Measurements from ENCODE around the gene SCAMP4. TPM values are rescaled to one million over a fixed set of nuclear protein-coding genes. Genes with fewer than 3 reads are reported as not detected.

SCAMP4 gene
- polyA plus RNA-seq, 1 of the 3 experiments (the other 2 are of a cell fraction): 30.0 TPM

DNA sequence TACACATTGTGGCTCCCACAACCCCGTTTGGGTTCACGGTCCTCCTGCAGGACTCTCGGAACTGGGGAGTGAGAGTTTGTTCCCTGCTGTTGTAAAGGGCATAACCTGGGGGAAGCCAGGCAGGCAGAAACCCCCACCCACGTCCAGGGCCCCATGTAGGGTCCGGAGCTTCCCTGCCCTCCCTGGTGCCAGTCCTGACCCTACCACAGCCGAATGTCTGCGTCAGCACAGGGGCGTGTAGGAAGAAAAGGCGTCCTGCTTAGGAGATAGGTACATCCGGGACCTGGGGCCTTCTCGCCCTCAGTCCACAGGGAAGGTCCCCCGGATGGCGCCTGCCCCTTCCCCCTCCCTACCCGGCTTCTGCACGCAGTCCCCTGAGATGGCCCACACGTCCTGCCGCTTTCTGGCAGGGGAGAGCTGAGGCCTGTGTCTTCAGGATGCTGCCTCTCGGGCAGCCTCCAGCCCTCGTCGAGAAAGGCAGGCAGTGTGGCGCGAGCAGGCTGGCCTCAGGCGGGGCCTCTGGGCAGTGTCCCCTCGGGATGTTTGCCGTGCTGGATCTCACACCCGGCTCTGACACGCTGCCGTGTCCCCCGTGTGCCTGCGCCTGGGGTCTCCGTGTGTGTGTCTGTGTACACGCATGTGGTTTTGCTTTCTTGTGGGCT, 54.9 kb downstream of the SCAMP4 start:
- no peak overlapping the region for H2AFZ ChIP-seq (ENCODE audit: low read depth)
- no peak overlapping the region for H3K4me2 ChIP-seq
- POLR2A ChIA-PET: no interaction called here
- no peak overlapping the region for H3K27ac ChIP-seq (ENCODE audit: low read depth in 2 of 2, low read length in 1 of 2)
- no peaks in the 10 kb centered on the region for H3K36me3 ChIP-seq (replicated peaks in 1 of 2; ENCODE audit: control insufficient read depth in 1 of 2, insufficient read depth in 2 of 2, low read length in 1 of 2)
- no peaks in the 10 kb centered on the region for H3K9me2 ChIP-seq
- no peaks in the 10 kb centered on the region for H3F3A ChIP-seq (replicated peaks; ENCODE audit: insufficient read depth)
- H3K4me3 ChIP-seq (ENCODE audit: low read depth in 2 of 2, low read length in 1 of 2): no peak overlapping the region
- no peak for DNase-seq
- H3K79me2 ChIP-seq (ENCODE audit: insufficient read depth): peaks cover 82% of the 10 kb centered on the region
- CTCF ChIA-PET: no interaction called here
- no peaks in the 10 kb centered on the region for H3K9me3 ChIP-seq
- H4K20me1 ChIP-seq (ENCODE audit: insufficient read depth): peaks cover 50% of the 10 kb centered on the region
- TF ChIP-seq, protein P1, sequence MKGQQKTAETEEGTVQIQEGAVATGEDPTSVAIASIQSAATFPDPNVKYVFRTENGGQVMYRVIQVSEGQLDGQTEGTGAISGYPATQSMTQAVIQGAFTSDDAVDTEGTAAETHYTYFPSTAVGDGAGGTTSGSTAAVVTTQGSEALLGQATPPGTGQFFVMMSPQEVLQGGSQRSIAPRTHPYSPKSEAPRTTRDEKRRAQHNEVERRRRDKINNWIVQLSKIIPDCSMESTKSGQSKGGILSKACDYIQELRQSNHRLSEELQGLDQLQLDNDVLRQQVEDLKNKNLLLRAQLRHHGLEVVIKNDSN (IDR thresholded peaks at IDR 0.05; ENCODE audit: borderline replicate concordance, low read depth): no peak
- TF ChIP-seq FOSL2 (IDR thresholded peaks at IDR 0.05; ENCODE audit: borderline replicate concordance, low read depth): no peak
- H3K27me3 ChIP-seq (ENCODE audit: insufficient read depth): no peaks in the 10 kb centered on the region
- H3K9ac ChIP-seq: no peak overlapping the region
- no peaks in the 10 kb centered on the region; a peak in 1 of 4 replicates for H3K4me1 ChIP-seq (ENCODE audit: control insufficient read depth in 1 of 2, insufficient read depth in 2 of 2, low read depth in 1 of 2, low read length in 1 of 2)
- WGBS (ENCODE audit: low lambda C conversion rate): 97% methylated on average over 27 of the region's 32 CpGs

DNA sequence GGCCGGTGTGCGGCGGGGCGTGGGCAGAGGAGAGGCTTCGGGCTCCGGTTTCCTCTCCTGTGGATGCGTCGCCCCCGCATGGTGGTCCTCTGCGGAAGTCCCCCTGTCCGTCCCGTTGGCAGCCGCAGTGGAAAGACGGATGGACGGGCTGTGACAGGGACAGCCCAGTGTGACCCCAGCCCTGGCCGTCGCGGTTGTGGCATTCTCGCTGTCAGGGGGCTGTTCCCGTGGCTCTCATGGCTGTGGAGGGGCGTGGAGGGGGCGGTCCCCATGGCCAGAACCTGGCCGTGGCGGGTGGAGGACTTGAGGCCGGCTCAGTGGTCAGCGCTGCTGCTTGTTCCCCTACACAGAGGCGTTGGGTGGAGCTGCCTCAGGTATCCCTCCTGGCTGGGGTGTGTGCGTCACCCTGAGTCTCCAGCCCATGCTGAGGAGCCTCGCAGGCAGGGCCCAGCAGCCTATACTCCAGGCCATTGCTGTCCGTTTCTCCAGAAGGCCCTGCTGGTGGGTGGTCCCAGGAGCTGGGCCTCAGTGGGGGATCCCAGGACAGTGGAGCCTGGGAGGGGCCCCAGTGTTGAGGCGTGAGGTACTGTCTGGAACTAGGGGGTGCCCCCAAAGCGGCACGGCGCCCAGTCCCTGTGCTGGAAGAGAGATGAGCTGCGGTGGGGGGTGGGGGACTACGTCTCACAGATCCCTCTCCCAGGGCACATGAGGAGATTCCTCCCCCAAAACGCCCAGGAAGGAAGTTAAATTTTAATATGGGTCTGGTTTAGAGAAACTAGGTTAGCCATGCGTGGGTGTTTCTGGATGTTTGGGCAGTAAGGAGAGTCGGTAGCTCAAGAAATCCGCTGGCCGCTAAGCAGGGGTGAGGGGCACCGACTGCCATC, 56.0 kb downstream of the SCAMP4 start:
- H3K4me3 ChIP-seq (ENCODE audit: low read depth in 2 of 2, low read length in 1 of 2): no peak overlapping the region
- no peaks in the 10 kb centered on the region for H3K9me3 ChIP-seq
- WGBS (ENCODE audit: low lambda C conversion rate): 93% methylated on average over 25 of the region's 42 CpGs
- POLR2A ChIA-PET: no interaction called here
- H3K36me3 ChIP-seq (replicated peaks in 1 of 2; ENCODE audit: control insufficient read depth in 1 of 2, insufficient read depth in 2 of 2, low read length in 1 of 2): peaks cover under 1 to 5% of the 10 kb centered on the region in 2 experiments
- no peak overlapping the region for H3K27ac ChIP-seq (ENCODE audit: low read depth in 2 of 2, low read length in 1 of 2)
- peaks cover 46% of the 10 kb centered on the region for H4K20me1 ChIP-seq (ENCODE audit: insufficient read depth)
- TF ChIP-seq SMC3 (IDR thresholded peaks at IDR 0.05; ENCODE audit: low read depth, low read length): no peak
- TF ChIP-seq RAD21 (IDR thresholded peaks at IDR 0.05; ENCODE audit: low read length): no peak
- TF ChIP-seq, protein P2, sequence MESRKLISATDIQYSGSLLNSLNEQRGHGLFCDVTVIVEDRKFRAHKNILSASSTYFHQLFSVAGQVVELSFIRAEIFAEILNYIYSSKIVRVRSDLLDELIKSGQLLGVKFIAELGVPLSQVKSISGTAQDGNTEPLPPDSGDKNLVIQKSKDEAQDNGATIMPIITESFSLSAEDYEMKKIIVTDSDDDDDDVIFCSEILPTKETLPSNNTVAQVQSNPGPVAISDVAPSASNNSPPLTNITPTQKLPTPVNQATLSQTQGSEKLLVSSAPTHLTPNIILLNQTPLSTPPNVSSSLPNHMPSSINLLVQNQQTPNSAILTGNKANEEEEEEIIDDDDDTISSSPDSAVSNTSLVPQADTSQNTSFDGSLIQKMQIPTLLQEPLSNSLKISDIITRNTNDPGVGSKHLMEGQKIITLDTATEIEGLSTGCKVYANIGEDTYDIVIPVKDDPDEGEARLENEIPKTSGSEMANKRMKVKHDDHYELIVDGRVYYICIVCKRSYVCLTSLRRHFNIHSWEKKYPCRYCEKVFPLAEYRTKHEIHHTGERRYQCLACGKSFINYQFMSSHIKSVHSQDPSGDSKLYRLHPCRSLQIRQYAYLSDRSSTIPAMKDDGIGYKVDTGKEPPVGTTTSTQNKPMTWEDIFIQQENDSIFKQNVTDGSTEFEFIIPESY (IDR thresholded peaks at IDR 0.05; ENCODE audit: borderline replicate concordance, low read depth): no peak
- peaks cover 73% of the 10 kb centered on the region for H3K79me2 ChIP-seq (ENCODE audit: insufficient read depth)
- no peak overlapping the region for H3K4me2 ChIP-seq
- H3K27me3 ChIP-seq (ENCODE audit: insufficient read depth): no peaks in the 10 kb centered on the region
- H3K4me1 ChIP-seq (ENCODE audit: control insufficient read depth in 1 of 2, insufficient read depth in 2 of 2, low read depth in 1 of 2, low read length in 1 of 2): no peaks in the 10 kb centered on the region; a peak in 1 of 4 replicates
- no peaks in the 10 kb centered on the region for H3K9me2 ChIP-seq
- DNase-seq: no peak
- no peak overlapping the region for H2AFZ ChIP-seq (ENCODE audit: low read depth)
- CTCF ChIA-PET: interaction anchor here (0.6 to 3.7 kb wide), 3 partner anchors 16 to 76 kb away, joined by 3 to 15 read pairs (median 7); partner anchors contain the start of gene CSNK1G2
- H3K9ac ChIP-seq: no peak overlapping the region
- no peaks in the 10 kb centered on the region for H3F3A ChIP-seq (replicated peaks; ENCODE audit: insufficient read depth)
